Erythroblast (primary cell): ENCODE data around the gene RGS19.

Experiments used
- GATA1 ChIP-seq: IDR thresholded peaks from 2 replicates; pipeline ENCODE4 v1.6.1; 2011; ENCODE audit warnings: low read depth, mild to moderate bottlenecking, control low read depth, low read length, moderate library complexity
- POLR2A ChIP-seq: IDR thresholded peaks from 2 replicates; pipeline ENCODE4 v1.6.1; 2011; ENCODE audit warnings: mild to moderate bottlenecking, low read length

DNA sequence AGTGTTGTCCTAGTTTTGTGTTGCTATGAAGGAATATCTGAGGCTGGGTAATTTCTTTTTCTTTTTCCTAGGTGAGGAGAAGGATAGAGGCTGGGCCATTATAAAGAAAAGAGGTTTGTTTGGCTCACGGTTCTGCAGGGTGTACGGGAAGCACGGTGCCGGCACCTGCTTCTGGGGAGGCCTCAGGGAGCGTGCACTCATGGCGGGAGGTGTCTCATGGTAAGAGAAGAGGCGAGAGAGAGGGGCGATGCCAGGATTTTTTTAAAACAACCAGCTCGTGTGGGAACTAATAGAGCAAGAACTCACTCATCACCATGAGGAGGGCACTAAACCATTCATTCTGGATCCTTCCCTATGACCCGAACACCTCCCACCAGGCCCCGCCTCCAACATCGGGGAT is 42.3 kb upstream of the RGS19 start:
- no peak for TF ChIP-seq POLR2A
- no peak for TF ChIP-seq GATA1
